ENCODE measurements around the gene OBSL1. TPM values are rescaled to one million over a fixed set of nuclear protein-coding genes. Genes with fewer than 3 reads are reported as not detected.

Gene OBSL1
- total and polyA plus RNA-seq, 10 of the 15 experiments (the other 5 are each of a cell fraction or from before 2014, with no cell fraction given) = 0.14 to 0.77 TPM; not detected in 8

DNA sequence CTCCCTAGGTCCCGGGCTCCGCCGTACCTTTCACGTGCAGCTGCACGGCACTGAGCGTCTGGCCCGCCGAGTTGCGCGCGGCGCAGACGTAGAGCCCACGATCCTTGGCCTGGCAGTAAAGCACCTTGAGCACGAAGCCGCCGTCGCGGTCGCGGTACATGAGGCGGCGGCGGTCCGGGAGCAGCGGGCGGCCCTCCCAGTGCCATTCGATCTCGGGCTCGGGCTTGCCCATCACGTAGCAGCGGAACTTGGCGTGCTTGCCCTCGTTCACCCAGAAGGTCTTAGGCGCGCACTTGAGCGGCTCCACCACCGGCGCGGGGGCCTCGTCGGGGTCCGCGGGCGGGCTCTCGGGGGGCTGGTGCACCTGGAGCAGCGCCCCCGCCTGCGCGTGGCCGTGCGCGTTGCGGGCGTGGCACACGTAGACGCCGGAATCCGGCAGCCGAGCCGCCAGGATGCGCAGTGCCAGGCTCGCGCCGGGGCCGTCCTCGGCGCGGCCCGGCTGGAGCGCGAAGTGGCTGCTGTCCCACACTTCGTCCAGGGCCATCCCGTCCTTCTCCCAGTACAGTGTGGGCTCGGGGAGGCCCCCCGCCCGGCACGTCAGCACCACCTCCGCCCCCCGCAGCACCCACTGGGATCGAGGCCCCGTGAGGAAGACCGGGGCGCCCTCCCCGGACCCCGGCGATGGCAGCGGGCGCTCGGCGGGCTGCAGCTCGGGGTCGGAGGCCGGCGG, 980 bp downstream of the OBSL1 start:
- H4K20me1 ChIP-seq (ENCODE audit: control insufficient read depth, insufficient read depth) = no peaks in the 10 kb centered on the region
- POLR2A ChIA-PET = no interaction called here
- H3K27ac ChIP-seq (ENCODE audit: control insufficient read depth, insufficient read depth) = no peak overlapping the region
- ATAC-seq = no peak
- H3K9me3 ChIP-seq (replicated peaks; ENCODE audit: control insufficient read depth, insufficient read depth, low read length) = no peaks in the 10 kb centered on the region
- H2AFZ ChIP-seq (ENCODE audit: control insufficient read depth, low read depth, low read length) = no peak overlapping the region
- TF ChIP-seq KLF5 (IDR thresholded peaks at IDR 0.05; ENCODE audit: partially characterized antibody) = no peak
- TF ChIP-seq NR2C1 (IDR thresholded peaks at IDR 0.05) = no peak
- TF ChIP-seq, protein P1, sequence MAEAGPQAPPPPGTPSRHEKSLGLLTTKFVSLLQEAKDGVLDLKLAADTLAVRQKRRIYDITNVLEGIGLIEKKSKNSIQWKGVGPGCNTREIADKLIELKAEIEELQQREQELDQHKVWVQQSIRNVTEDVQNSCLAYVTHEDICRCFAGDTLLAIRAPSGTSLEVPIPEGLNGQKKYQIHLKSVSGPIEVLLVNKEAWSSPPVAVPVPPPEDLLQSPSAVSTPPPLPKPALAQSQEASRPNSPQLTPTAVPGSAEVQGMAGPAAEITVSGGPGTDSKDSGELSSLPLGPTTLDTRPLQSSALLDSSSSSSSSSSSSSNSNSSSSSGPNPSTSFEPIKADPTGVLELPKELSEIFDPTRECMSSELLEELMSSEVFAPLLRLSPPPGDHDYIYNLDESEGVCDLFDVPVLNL (IDR thresholded peaks at IDR 0.05; ENCODE audit: low read depth, low read length) = no peak
- no peak for TF ChIP-seq ZNF207 (IDR thresholded peaks at IDR 0.05; ENCODE audit: borderline replicate concordance)
- TF ChIP-seq MYC (IDR thresholded peaks at IDR 0.05; ENCODE audit: insufficient read depth, insufficient read length, insufficient replicate concordance, low read length, severe bottlenecking) = no peak
- TF ChIP-seq CEBPB (IDR thresholded peaks at IDR 0.05; ENCODE audit: borderline replicate concordance in 1 of 2, low read depth in 2 of 2, low read length in 2 of 2) = no peak
- TF ChIP-seq TBL1XR1 (IDR thresholded peaks at IDR 0.05; ENCODE audit: low read depth, low read length) = no peak
- TF ChIP-seq, protein P2, sequence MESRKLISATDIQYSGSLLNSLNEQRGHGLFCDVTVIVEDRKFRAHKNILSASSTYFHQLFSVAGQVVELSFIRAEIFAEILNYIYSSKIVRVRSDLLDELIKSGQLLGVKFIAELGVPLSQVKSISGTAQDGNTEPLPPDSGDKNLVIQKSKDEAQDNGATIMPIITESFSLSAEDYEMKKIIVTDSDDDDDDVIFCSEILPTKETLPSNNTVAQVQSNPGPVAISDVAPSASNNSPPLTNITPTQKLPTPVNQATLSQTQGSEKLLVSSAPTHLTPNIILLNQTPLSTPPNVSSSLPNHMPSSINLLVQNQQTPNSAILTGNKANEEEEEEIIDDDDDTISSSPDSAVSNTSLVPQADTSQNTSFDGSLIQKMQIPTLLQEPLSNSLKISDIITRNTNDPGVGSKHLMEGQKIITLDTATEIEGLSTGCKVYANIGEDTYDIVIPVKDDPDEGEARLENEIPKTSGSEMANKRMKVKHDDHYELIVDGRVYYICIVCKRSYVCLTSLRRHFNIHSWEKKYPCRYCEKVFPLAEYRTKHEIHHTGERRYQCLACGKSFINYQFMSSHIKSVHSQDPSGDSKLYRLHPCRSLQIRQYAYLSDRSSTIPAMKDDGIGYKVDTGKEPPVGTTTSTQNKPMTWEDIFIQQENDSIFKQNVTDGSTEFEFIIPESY (IDR thresholded peaks at IDR 0.05) = no peak
- no peak for TF ChIP-seq MYB (IDR thresholded peaks at IDR 0.05; ENCODE audit: borderline replicate concordance, low read depth, low read length)
- no peak for TF ChIP-seq ATF7 (IDR thresholded peaks at IDR 0.05; ENCODE audit: low read depth)
- no peak for TF ChIP-seq PML (IDR thresholded peaks at IDR 0.05; ENCODE audit: low read length)
- TF ChIP-seq, protein P3, sequence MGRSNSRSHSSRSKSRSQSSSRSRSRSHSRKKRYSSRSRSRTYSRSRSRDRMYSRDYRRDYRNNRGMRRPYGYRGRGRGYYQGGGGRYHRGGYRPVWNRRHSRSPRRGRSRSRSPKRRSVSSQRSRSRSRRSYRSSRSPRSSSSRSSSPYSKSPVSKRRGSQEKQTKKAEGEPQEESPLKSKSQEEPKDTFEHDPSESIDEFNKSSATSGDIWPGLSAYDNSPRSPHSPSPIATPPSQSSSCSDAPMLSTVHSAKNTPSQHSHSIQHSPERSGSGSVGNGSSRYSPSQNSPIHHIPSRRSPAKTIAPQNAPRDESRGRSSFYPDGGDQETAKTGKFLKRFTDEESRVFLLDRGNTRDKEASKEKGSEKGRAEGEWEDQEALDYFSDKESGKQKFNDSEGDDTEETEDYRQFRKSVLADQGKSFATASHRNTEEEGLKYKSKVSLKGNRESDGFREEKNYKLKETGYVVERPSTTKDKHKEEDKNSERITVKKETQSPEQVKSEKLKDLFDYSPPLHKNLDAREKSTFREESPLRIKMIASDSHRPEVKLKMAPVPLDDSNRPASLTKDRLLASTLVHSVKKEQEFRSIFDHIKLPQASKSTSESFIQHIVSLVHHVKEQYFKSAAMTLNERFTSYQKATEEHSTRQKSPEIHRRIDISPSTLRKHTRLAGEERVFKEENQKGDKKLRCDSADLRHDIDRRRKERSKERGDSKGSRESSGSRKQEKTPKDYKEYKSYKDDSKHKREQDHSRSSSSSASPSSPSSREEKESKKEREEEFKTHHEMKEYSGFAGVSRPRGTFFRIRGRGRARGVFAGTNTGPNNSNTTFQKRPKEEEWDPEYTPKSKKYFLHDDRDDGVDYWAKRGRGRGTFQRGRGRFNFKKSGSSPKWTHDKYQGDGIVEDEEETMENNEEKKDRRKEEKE (IDR thresholded peaks at IDR 0.05) = no peak
- TF ChIP-seq SMAD5 (IDR thresholded peaks at IDR 0.05; ENCODE audit: low read depth) = no peak
- TF ChIP-seq, protein P4, sequence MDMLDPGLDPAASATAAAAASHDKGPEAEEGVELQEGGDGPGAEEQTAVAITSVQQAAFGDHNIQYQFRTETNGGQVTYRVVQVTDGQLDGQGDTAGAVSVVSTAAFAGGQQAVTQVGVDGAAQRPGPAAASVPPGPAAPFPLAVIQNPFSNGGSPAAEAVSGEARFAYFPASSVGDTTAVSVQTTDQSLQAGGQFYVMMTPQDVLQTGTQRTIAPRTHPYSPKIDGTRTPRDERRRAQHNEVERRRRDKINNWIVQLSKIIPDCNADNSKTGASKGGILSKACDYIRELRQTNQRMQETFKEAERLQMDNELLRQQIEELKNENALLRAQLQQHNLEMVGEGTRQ (IDR thresholded peaks at IDR 0.05; ENCODE audit: borderline replicate concordance, low read depth, low read length) = no peak
- TF ChIP-seq TAF1 (IDR thresholded peaks at IDR 0.05; ENCODE audit: borderline replicate concordance, low read depth, low read length) = no peak
- no peak for TF ChIP-seq MXI1 (IDR thresholded peaks at IDR 0.05; ENCODE audit: low read depth, low read length)
- H3K4me3 ChIP-seq = no peak overlapping the region
- intact Hi-C loops (cut with micrococcal nuclease; ENCODE audit: unreplicated experiment) (no loop called here), in situ Hi-C loops (cut with MboI) (no loop called here)
- no peak overlapping the region for H3K4me2 ChIP-seq (ENCODE audit: control insufficient read depth, insufficient read depth)
- FAIRE-seq = no peak
- CTCF ChIA-PET = no interaction called here
- RAD21 ChIA-PET (ENCODE audit: unreplicated experiment) = no interaction called here
- H3K36me3 ChIP-seq (ENCODE audit: control insufficient read depth in 2 of 2, insufficient read depth in 2 of 2, low read length in 1 of 2) = no peaks in the 10 kb centered on the region
- DNase-seq (ENCODE audit: low read depth, low spot score) = no peak
- H3K9ac ChIP-seq (ENCODE audit: control insufficient read depth, insufficient read depth, low read length) = no peak overlapping the region
- 60% methylated on average over 78 of the region's 95 CpGs for WGBS (ENCODE audit: insufficient coverage, insufficient replicate concordance, low lambda C conversion rate, missing lambda C conversion rate)
- H3K27me3 ChIP-seq (replicated peaks in 1 of 2; ENCODE audit: control insufficient read depth in 2 of 2, insufficient read depth in 2 of 2, low read length in 1 of 2) = peaks cover 2 to 5% of the 10 kb centered on the region in 2 experiments; a peak in 3 of 4 replicates
- no peaks in the 10 kb centered on the region for H3K4me1 ChIP-seq (ENCODE audit: control insufficient read depth, insufficient read depth, low read length)
- no peaks in the 10 kb centered on the region for H3K79me2 ChIP-seq (ENCODE audit: control insufficient read depth, insufficient read depth, low read length)
- BruUV-seq (replicated peaks) = no TSS peak
- SMC1A ChIA-PET (ENCODE audit: uncharacterized antibody, unreplicated experiment) = no interaction called here
